Natural killer cell treated with Interleukin-12 subunit alpha and Interleukin-12 subunit beta and Interleukin-15 and Interleukin-18, amount 100 ng/mL, for 72 hours (primary cell): ENCODE measurements around the gene PCCA. TPM values are rescaled to one million over a fixed set of nuclear protein-coding genes. Genes with fewer than 3 reads are reported as not detected.
"Not testable (repeated sequence)": the region's sequence is repeated elsewhere in the genome, so short reads cannot be mapped to it uniquely, and the experiment has no call there.

Experiments used
- ATAC-seq, 2 donors: fragments of 150-1000 bp; cut with Tn5 transposase in 1 of 2; sonication (Bioruptor Pico), chemical (Tn5 transposase) in 1 of 2; 2 replicates each; pipeline ENCODE4 v1.10.0; 2021
- DNase-seq: peaks from one replicate; pipeline ENCODE4 v3.0.0; 2022; ENCODE audit warnings: low spot score
- H3K27ac Mint-ChIP-seq, 2 donors: 1 replicate in 1 of 2; 2 replicates in 1 of 2; pipeline ENCODE4 v1.8.0; 2022; ENCODE audit warnings: mixed read lengths in 2 of 2, mild to moderate bottlenecking in 1 of 2, moderate library complexity in 1 of 2
- H3K27me3 Mint-ChIP-seq, 2 donors: 1 replicate in 1 of 2; 2 replicates in 1 of 2; pipeline ENCODE4 v1.8.0; 2022; ENCODE audit warnings: mixed read lengths in 2 of 2
- H3K36me3 Mint-ChIP-seq: one replicate; pipeline ENCODE4 v1.8.0; 2022; ENCODE audit warnings: mixed read lengths
- H3K4me1 Mint-ChIP-seq, 2 donors: 1 replicate in 1 of 2; 2 replicates in 1 of 2; pipeline ENCODE4 v1.8.0; 2022; ENCODE audit warnings: low read depth in 2 of 2, mixed read lengths in 2 of 2, mild to moderate bottlenecking in 1 of 2
- H3K4me3 Mint-ChIP-seq: one replicate; pipeline ENCODE4 v1.8.0; 2022; ENCODE audit warnings: mixed read lengths
- H3K9me3 Mint-ChIP-seq: 2 replicates; pipeline ENCODE4 v1.8.0; 2022; ENCODE audit warnings: mixed read lengths
- total RNA-seq, 2 donors: library from RNA; stranded (reverse); gene quantifications; one replicate each; pipeline ENCODE4 v1.2.3, GENCODE V29; 2022

The PCCA gene
- total RNA-seq, 2 donors from 2014 or later: 9.1 to 27.1 TPM

- Mint-ChIP-seq H3K4me3 (no peak overlapping the region), H3K4me1 (peaks cover 15 to 16% of the 10 kb centered on the region in 2 donors), H3K27ac (no peak overlapping the region), H3K27me3 (no peaks in the 10 kb centered on the region), H3K9me3 (no peaks in the 10 kb centered on the region), H3K36me3 (no peaks in the 10 kb centered on the region)
- no peak for ATAC-seq
- no peak for DNase-seq
These were observed 184.7 kb downstream of the PCCA start for GRCh38 chr13:100273552-100273951.

GRCh38 chr13:100274942-100275506, 186.1 kb downstream of the PCCA start:
- Mint-ChIP-seq H3K27me3 (no peaks in the 10 kb centered on the region), H3K4me1 (peaks cover 15 to 16% of the 10 kb centered on the region in 2 donors), H3K9me3 (no peaks in the 10 kb centered on the region), H3K4me3 (no peak overlapping the region), H3K36me3 (no peaks in the 10 kb centered on the region), H3K27ac (peak overlapping the region in 1 of 2 donors; percentile 18)
- no peak for DNase-seq
- ATAC-seq: peak in 1 of 2 donors; percentile 36

DNA sequence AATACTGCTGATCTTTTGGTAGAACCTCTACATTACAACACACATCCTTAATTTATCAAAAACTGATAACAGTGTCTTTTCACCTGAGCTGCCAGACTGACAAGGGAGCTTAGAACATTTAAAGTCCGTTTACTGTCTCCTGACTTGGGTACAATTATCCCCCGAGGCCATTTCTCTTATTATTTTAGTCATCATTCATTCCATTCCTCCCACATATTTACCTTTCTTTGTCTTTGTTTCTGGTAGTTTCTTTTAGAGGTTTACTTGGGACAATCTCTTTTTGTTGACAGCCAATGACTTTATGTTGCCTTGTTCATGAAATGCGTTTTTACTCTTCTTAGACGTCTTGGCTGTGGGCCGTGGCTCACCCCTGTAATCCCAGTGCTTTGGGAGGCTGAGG, 186.9 kb downstream of the PCCA start:
- H3K4me3 Mint-ChIP-seq: no peak overlapping the region
- H3K36me3 Mint-ChIP-seq: peaks cover 7% of the 10 kb centered on the region
- peaks cover 15 to 16% of the 10 kb centered on the region in 2 donors for H3K4me1 Mint-ChIP-seq
- H3K9me3 Mint-ChIP-seq: no peaks in the 10 kb centered on the region
- H3K27me3 Mint-ChIP-seq: no peaks in the 10 kb centered on the region
- DNase-seq: no peak
- no peak overlapping the region for H3K27ac Mint-ChIP-seq
- ATAC-seq: no peak

- Mint-ChIP-seq H3K4me3 (no peak overlapping the region), H3K4me1 (peaks cover 2 to 3% of the 10 kb centered on the region in 2 donors), H3K36me3 (peaks cover 12% of the 10 kb centered on the region), H3K27ac (no peak overlapping the region), H3K9me3 (no peaks in the 10 kb centered on the region), H3K27me3 (no peaks in the 10 kb centered on the region)
- no peak for DNase-seq
- no peak for ATAC-seq
These were observed 191.8 kb downstream of the PCCA start for GRCh38 chr13:100280681-100281080.

GRCh38 chr13:100282306-100282705, 193.4 kb downstream of the PCCA start:
- not testable (repeated sequence) for H3K27me3 Mint-ChIP-seq, H3K4me3 Mint-ChIP-seq, H3K9me3 Mint-ChIP-seq, DNase-seq, H3K27ac Mint-ChIP-seq, ATAC-seq, H3K4me1 Mint-ChIP-seq
- H3K36me3 Mint-ChIP-seq: peaks cover 12% of the 10 kb centered on the region

- Mint-ChIP-seq H3K4me1 (no peaks in the 10 kb centered on the region), H3K27me3 (no peaks in the 10 kb centered on the region), H3K9me3 (no peaks in the 10 kb centered on the region), H3K4me3 (no peak overlapping the region), H3K27ac (peak overlapping the region in 1 of 2 donors; percentile 2), H3K36me3 (no peaks in the 10 kb centered on the region)
- DNase-seq (no peak), ATAC-seq (no peak)
These were observed 201.4 kb downstream of the PCCA start for GRCh38 chr13:100290165-100290801.

DNA sequence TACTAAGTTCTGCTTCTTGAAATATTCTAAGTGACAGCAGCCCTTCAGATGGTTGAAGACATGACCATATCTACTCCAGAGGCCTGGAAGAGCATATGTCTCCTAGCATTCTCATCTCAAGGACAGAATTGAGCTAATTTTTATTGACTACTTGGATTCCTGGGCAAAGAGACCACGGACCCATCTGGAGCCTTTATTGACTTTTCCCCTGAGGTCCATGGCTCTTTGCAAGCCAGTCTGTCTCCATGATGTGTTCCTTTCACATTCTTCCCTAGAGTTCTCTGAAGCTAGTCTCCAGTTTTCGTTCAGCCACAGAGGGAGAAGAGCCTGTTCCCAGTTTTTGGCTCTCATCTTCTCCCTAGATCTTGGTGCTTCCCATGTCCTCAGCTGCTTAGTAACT, 202.7 kb downstream of the PCCA start:
- Mint-ChIP-seq H3K36me3 (no peaks in the 10 kb centered on the region), H3K27me3 (no peaks in the 10 kb centered on the region), H3K9me3 (no peaks in the 10 kb centered on the region), H3K27ac (no peak overlapping the region), H3K4me1 (no peaks in the 10 kb centered on the region), H3K4me3 (no peak overlapping the region)
- ATAC-seq (no peak), DNase-seq (no peak)

GRCh38 chr13:100297413-100297812, 208.5 kb downstream of the PCCA start:
- Mint-ChIP-seq H3K27me3 (no peaks in the 10 kb centered on the region), H3K4me1 (peaks cover 0 to 3% of the 10 kb centered on the region in 2 donors), H3K36me3 (no peaks in the 10 kb centered on the region), H3K9me3 (no peaks in the 10 kb centered on the region), H3K27ac (no peak overlapping the region), H3K4me3 (no peak overlapping the region)
- DNase-seq (no peak), ATAC-seq (no peak)

DNA sequence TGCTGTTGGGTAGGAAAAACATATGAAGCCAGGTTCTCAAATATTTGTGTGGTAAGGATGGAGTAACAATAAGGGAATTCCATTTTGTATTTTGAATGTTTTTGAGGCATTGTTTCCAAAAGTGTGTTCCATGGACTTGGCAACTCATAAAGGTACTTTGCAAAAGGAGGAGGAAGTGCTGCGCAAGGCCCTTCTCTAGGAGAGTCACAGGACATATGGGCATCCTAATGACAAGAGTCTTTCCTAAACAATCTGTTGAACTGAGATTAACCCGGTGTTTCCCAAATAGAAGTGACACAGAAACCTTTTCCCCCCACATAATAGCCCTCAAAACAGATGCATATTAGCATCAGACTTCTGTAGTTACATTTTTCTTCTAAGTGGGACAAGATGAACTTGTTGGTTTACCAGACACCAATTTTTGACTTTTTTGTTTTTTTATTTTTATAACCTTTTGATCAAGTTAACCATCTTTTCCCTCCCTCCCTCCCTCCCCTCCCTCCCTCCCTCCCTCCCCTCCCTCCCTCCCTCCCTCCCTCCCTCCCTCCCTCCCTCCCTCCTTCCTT, 209.3 kb downstream of the PCCA start:
- ATAC-seq: no peak
- no peak overlapping the region for H3K4me3 Mint-ChIP-seq
- no peaks in the 10 kb centered on the region for H3K36me3 Mint-ChIP-seq
- no peak overlapping the region for H3K27ac Mint-ChIP-seq
- peaks cover 0 to 3% of the 10 kb centered on the region in 2 donors for H3K4me1 Mint-ChIP-seq
- no peak for DNase-seq
- no peaks in the 10 kb centered on the region for H3K9me3 Mint-ChIP-seq
- no peaks in the 10 kb centered on the region for H3K27me3 Mint-ChIP-seq

GRCh38 chr13:100298691-100299090, 209.8 kb downstream of the PCCA start:
- Mint-ChIP-seq H3K36me3 (no peaks in the 10 kb centered on the region), H3K4me3 (no peak overlapping the region), H3K9me3 (no peaks in the 10 kb centered on the region), H3K27me3 (no peaks in the 10 kb centered on the region), H3K27ac (no peak overlapping the region), H3K4me1 (peaks cover 0 to 3% of the 10 kb centered on the region in 2 donors)
- DNase-seq (no peak), ATAC-seq (no peak)

DNA sequence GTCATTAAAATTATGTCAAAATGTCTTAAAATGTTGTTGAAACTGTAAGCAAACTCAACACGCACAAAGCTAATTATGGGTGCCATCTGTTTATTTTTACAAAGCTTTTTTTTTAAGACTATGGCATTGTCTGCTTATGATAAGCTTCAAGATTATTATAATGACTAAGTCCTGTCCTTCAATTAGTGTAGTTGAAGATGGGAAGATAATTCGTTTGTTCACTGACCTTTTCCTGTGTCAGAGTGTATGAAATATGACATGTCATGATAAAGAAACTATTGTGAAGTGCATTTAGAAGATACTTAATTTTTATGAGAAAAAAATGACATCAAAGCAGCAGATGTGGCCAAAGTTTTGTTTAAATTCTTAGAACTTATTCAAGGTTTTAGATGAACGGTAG, 211.3 kb downstream of the PCCA start:
- no peaks in the 10 kb centered on the region for H3K36me3 Mint-ChIP-seq
- H3K9me3 Mint-ChIP-seq: no peaks in the 10 kb centered on the region
- no peak overlapping the region for H3K27ac Mint-ChIP-seq
- DNase-seq (no peak), ATAC-seq (no peak)
- H3K4me1 Mint-ChIP-seq: peaks cover 0 to 7% of the 10 kb centered on the region in 2 donors
- no peaks in the 10 kb centered on the region for H3K27me3 Mint-ChIP-seq
- H3K4me3 Mint-ChIP-seq: no peak overlapping the region

GRCh38 chr13:100300708-100301107, 211.8 kb downstream of the PCCA start:
- Mint-ChIP-seq H3K4me3 (no peak overlapping the region), H3K27me3 (no peaks in the 10 kb centered on the region), H3K27ac (no peak overlapping the region), H3K4me1 (peaks cover 0 to 7% of the 10 kb centered on the region in 2 donors), H3K9me3 (no peaks in the 10 kb centered on the region), H3K36me3 (no peaks in the 10 kb centered on the region)
- DNase-seq (no peak), ATAC-seq (no peak)

- Mint-ChIP-seq H3K9me3 (no peaks in the 10 kb centered on the region), H3K36me3 (no peaks in the 10 kb centered on the region), H3K4me3 (no peak overlapping the region), H3K27ac (no peak overlapping the region), H3K27me3 (no peaks in the 10 kb centered on the region), H3K4me1 (peaks cover 0 to 7% of the 10 kb centered on the region in 2 donors)
- no peak for ATAC-seq
- no peak for DNase-seq
These were observed 212.5 kb downstream of the PCCA start for GRCh38 chr13:100301418-100301817.

DNA sequence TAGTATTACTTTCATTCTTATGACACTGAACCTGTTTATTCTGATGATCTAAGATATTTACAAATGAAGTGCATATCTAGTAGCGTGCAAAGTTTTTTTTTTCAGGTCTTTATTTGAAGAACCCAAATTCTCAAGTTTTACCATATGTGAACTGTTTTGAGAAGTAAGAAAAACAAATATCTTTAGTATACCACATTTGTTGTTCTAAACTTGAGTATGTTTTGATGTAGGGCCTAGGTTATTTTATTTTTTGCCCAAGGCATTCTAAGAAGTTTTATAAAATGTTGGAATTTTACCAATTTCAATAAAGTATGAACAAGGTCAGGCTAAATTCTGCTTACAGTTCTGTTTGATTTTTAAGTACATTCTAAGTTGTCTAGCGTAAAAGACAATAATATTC, 213.5 kb downstream of the PCCA start:
- no peaks in the 10 kb centered on the region for H3K27me3 Mint-ChIP-seq
- peaks cover 0 to 7% of the 10 kb centered on the region in 2 donors for H3K4me1 Mint-ChIP-seq
- no peak for DNase-seq
- H3K27ac Mint-ChIP-seq: no peak overlapping the region
- no peaks in the 10 kb centered on the region for H3K36me3 Mint-ChIP-seq
- no peaks in the 10 kb centered on the region for H3K9me3 Mint-ChIP-seq
- H3K4me3 Mint-ChIP-seq: no peak overlapping the region
- ATAC-seq: no peak
